ENCODE measurements around the gene NEU3. TPM values are rescaled to one million over a fixed set of nuclear protein-coding genes. Genes with fewer than 3 reads are reported as not detected.
A peak's percentile ranks its signal among the peaks of the same experiment; 100 is the strongest.
"Not testable (repeated sequence)": the region's sequence is repeated elsewhere in the genome, so short reads cannot be mapped to it uniquely, and the experiment has no call there.

NEU3 gene, protein sequence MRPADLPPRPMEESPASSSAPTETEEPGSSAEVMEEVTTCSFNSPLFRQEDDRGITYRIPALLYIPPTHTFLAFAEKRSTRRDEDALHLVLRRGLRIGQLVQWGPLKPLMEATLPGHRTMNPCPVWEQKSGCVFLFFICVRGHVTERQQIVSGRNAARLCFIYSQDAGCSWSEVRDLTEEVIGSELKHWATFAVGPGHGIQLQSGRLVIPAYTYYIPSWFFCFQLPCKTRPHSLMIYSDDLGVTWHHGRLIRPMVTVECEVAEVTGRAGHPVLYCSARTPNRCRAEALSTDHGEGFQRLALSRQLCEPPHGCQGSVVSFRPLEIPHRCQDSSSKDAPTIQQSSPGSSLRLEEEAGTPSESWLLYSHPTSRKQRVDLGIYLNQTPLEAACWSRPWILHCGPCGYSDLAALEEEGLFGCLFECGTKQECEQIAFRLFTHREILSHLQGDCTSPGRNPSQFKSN
- total RNA-seq: 4.9 TPM
- long read RNA-seq, partial matches to known transcripts: 2 of 5 reads
- long read RNA-seq, other reads (novel, unspliced or antisense): 2 of 5 reads

DNA sequence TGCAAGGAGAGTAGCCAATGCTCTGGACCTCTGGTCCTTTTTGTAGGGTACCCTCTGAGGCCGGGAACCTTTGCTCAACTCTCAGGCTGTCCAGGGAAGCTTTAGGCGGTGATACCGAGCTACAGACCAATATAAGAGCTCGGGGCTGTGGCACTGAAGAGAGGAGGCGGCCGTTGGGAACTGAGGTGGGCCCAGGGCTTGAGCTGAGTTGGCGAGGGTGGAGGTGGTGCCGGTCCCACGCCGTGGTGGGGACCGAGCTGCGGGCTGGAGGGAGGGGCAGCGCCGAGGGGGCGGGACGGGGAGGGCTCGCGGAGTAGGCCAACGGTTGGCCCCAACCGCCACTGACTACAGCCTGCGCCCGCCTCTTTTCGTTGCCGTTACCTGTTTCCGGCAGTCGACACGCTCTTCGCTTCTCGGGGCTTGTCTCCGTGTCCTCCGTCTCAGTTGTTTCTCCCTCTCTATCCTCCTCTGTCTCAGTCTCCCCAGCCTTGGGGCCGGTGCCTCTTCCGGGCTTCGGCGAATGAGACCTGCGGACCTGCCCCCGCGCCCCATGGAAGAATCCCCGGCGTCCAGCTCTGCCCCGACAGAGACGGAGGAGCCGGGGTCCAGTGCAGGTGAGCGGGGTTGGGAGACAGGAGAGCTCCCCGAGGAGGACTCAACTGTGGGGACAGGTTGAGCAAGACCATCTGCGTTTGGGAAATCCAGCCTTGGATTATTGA, at the start of gene NEU3:
Gene NEU3, plus strand, starts transcription at position 393 of the 719 bp plus-strand sequence. Its CDS starts 128 bp downstream, at position 521.
- DNase-seq: peak; percentile 86
- intact Hi-C loops (cut with micrococcal nuclease): no loop called here
- ATAC-seq: peak; percentile 97

DNA sequence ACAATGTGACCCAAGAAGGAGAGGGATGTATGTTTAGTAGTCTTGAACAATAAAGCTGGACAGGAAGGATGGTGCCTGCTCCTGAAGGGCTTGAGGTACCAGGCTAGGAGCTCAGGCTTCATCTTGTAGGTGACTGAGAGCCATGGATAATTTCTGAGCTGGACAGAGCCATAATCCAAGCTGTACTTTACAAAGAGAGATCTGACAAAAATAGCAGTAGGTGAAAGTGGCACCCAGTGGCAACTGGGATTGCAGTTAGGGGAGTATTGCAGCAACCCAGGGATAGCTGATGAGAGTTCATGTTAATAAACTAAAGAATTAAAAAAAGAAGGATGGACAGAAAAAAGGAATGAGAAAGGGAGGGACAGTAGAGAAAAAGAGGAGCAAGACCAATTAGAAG, 47.2 kb upstream of the NEU3 start:
- no peak for DNase-seq
- intact Hi-C loops (cut with micrococcal nuclease): no loop called here
- ATAC-seq: peak; percentile 75

DNA sequence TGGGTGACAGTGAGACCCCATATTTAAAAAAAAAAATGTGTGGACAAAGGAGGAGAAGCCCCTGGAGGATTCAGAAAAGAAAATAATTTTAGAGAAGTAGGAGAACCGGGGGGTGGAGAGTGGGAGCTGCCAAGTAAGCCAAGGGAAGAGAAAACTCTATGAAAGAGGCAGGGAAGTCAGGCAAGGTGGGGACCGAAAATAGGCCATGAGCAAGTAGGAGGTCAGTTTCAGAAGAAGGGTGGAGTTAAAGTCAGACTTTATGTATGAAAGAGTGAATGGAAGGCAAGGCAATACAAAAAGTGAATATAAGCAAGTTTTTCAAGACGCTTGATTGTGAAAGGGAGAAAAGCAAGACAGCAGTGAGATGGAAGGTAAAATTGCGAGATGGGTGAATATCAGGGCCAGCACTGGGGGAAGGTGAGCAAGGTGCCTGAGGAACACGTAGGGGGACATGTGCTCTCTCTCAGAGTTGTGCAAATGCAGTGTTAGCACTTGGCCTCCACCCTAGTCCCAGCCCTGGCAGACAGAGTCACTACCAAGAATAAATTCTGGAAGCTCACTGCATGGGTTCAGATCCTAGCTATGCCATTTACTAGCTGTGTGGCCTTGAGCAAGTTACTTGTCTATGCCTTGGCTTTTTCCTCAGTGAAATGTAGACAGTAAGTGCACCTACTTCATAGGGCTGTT, 46.5 kb upstream of the NEU3 start:
- intact Hi-C loops (cut with micrococcal nuclease): no loop called here
- peak; percentile 21 for ATAC-seq
- DNase-seq: no peak

DNA sequence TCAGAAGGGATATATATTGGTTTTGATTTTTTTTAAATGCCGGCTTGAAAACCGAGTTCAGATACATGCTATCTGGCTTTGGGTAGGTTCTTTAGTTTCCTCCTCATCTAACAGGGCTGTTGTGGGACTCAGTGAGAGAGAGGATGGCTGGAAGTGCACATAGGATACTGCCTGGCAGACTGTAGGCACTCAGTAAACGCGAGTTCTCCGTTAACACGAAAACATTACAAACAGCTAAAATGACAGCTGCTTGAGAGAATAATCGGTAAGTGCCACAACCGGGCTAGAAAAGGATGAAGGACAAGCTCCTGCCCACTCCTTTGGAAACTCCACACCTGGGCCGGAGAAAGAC, 40.2 kb upstream of the NEU3 start:
- DNase-seq: no peak
- peak; percentile 21 for ATAC-seq
- intact Hi-C loops (cut with micrococcal nuclease): no loop called here

DNA sequence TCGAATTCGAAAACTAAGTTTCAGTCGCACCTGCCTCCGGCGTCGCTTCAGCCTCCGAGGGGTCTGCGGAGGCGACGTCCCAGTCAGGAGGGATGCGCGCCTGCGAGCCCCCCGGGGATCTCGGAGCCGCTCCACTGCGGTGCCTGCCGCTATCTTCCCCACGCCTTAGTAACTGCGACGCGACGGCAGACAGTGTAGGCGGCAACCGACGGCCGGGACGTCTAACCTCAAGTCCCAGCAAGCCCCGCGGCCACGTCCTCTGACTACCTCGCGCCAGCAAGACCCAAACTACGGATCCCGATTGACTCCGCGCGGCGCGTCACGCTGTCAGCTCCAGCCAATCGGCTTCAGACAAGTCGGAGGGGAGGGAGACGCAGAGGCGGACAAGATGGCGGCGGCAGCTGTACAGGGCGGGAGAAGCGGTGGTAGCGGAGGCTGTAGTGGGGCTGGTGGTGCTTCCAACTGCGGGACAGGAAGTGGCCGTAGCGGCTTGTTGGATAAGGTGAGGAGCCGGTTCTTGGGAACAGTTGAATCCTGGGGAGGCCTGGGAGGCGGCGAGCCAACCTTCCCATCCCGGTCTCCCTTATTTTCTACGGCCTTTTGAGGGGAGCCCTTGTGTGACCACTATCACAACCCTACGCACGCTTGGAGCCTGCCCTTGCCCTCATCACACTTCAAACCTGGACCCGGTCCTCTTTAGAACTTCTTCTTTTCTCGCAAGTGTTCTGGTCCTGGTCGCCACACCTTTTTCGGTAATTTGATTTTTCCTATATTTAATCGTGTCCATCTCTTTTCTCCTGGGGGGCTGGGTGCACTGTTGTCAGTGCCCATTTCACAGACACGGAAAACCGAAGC, 39.6 kb upstream of the NEU3 start, which contains the start of the genes SPCS2 and XRRA1:
Gene SPCS2, plus strand, starts transcription at position 369 of the 855 bp plus-strand sequence. Its CDS starts 20 bp downstream, at position 389.
Gene XRRA1, minus strand, starts transcription at position 194 of the 855 bp plus-strand sequence. CDS start 8,213 bp downstream, outside the sequence.
- intact Hi-C loops (cut with micrococcal nuclease): no loop called here
- DNase-seq (peak; percentile 99), ATAC-seq (peak; percentile 99)

DNA sequence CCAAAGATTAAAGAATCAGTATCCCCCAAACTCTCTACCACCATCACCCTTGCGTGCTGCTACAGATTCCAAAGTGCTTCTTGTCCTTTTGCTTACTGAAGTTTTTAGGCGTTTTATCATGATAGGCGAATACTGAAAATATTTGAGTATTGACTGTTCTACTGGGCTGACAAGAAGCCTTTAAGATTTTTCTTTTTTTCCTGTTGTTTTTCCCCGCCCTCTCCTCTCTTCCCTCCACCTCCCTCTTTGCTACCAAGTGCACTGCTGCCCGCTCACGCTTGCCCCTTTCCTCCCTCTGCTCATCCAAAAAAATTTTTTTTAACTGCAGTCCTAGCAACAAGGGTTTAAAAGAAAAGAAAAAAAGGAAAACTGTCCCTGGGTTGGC, 39.0 kb upstream of the NEU3 start:
- peak; percentile 12 for ATAC-seq
- intact Hi-C loops (cut with micrococcal nuclease): no loop called here
- no peak for DNase-seq

DNA sequence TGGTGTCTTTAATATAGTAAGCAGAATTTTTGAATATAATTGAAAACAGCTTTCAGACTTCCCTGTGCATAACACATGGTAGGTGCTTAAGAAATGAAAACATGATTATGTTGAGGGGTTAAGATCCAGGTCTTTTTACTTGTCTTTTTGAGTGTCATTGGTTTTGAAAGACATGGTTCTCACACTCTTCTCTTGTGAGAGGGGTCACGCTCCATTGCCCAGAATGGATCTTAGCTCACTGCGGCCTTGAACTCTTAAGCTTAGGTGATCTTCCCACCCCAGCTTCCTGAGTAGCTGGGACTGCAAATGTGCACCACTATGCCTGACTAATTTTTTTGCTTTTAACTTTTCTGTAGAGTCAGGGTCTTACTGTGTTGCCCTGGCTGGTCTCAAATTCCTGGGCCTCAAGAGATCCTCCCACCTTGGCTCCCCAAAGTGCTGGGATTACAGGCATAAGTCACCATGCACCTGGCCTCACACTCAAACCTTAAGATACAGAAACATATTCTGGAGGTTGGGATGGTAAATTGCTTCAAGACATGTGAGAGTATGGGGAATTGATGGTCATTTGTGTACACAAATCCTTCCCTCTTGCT, 38.3 kb upstream of the NEU3 start:
- DNase-seq (no peak), ATAC-seq (no peak)
- intact Hi-C loops (cut with micrococcal nuclease): no loop called here

DNA sequence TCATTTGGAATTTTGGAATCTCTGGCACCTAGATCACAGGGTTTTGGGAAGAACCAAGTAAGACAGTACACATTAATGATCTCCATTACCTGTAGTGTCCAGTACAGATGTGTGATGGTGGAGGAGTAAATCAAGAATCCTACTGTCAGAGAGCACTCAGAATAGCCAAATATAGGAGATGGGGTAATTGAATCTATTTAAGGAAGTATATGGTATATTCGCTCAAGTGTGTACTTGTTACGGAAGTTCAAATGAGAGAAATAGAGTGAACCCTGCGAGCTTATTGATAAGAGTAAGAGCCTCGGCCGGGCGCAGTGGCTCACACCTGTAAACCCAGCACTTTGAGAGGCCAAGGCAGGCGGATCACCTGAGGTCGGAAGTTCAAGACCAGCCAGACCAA, 37.5 kb upstream of the NEU3 start:
- ATAC-seq (no peak), DNase-seq (no peak)
- intact Hi-C loops (cut with micrococcal nuclease): no loop called here

DNA sequence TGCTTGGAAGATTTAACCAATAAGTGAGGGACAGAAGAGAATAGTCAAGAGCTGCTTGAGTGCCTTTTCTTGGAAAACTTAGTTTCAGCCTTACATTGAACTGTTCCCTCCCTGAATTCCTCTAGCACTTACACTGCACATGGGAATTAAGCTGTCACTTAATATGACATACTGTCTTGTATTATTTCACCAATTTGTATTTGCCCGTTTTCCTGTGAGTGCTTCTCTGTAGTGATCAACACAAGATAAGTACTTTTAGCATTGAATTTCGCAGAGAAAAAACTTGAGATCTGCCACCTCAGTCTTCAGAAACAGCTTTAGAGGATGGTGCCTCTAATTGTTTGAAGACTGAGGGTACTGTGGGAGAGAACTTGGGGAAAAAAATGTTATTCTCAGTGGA, 36.0 kb upstream of the NEU3 start:
- intact Hi-C loops (cut with micrococcal nuclease): no loop called here
- no peak for ATAC-seq
- DNase-seq: no peak

DNA sequence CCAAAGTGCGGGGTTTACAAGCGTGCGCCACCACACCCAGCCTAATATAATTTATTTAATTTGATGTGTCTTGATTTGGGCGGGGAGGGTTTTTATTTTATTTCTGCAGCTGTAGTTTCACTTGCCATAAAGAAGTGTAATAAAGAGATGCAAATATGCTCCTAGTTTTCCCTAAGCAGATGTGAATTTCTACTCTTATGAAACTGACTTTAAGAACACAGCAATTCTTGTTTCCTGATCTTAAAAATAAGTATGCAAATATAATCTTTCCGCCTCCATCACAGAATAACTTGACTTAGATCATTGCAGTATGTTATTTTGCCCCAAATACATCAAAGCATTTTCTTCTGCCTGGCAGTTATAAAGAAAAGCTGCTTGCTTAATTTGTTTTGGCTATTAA, 35.3 kb upstream of the NEU3 start:
- intact Hi-C loops (cut with micrococcal nuclease): no loop called here
- DNase-seq (no peak), ATAC-seq (no peak)

DNA sequence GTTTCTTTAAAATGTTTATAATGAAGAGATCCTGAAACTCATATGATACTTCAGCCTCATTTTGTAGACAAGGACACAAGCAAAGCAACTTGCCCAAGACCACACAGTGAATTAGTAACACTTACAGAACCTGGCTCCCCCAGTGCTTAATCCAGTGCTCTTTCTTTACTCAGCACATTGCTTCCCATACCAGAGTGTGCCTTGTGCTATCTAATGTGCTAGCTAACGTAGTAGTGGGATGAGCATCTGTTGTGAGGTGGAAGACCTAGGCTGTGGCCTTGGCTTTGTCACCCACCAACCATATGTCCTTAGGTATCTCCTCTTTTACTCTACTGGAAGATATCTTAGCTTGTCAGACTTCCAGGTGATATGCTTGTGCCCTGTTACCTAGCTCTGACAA, 34.5 kb upstream of the NEU3 start:
- ATAC-seq: no peak
- intact Hi-C loops (cut with micrococcal nuclease): no loop called here

DNA sequence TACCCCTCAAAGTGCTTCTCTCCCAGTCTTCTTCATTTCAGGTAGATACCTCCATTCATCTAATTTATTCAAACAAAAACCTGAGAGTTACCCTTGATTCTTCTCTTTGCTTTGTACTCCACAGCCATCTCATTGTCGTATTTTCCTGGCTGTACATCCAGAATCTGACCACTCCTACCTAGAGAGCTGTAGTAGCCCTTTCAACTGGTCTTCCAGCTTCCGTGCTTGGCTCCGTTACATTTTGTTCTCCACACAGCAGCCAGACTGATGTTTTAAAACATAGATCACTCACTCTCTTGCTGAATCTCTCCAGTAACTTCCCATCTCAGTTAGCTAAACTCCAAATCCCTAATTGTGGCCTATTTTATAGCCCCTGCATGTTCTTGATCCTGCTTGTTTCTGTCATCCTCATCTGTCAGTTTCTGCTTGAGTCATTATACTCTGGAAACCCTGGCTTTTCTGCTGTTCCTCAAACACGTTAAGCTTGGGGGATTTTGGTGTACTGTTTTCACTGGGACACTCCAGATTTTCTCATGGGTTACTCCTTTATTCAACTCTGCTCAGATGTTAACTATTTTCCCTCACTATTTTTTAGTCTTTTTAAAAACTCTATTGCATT, 32.2 kb upstream of the NEU3 start:
- intact Hi-C loops (cut with micrococcal nuclease): no loop called here
- DNase-seq (no peak), ATAC-seq (peak; percentile 87)

More for the DNA sequence above, 34.5 kb upstream of the NEU3 start:
- DNase-seq: no peak

DNA sequence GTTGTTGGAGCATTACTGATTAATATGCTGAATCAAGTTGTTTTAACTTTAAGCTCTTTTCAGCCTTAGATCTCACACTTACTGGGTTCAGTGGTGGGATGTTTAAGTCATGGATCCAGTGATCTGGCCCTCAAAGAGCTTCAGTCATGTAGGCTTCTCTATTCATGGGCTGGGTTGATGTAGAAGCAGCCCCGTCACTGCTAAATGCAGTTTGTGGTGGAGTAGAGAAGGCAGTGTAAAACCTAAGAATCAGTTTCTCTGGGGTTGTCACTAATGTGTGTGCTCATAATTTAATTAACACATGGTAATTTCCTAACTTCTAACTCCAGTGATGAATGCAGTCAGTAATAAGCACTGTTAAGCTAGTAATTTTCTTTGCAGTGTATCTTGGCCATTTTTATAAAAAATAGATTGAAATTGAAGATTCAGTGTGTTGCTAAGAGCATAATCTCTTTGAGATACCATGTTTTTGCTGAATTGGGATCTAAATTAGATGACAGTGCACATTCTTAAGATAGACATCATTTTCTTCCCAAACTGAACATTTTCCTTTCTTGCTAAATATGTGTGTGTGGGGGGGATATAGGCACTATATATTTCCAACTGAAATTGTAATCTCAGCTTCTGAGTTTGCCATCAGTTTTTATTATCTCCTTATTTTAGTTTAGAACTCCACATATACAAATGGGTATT, 30.6 kb upstream of the NEU3 start:
- ATAC-seq: no peak
- intact Hi-C loops (cut with micrococcal nuclease): no loop called here
- no peak for DNase-seq

DNA sequence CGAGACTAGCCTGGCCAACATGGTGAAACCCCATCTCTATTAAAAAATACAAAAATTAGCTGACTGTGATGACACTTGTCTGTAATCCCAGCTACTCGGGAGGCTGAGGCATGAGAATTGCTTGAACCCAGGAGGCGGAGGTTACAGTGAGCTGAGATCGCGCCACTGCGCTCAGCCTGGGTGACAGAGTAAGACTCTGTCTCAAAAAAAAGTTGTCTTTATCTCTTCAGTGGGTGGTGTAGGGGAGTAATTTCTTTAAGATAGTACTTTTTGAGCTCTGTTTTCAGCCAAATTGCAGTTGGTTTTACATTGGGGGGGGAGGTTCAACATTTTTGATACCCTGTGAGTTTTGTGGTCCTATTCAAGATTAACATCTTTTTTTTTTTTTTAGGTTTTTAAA, 28.6 kb upstream of the NEU3 start:
- ATAC-seq; intact Hi-C loops (cut with micrococcal nuclease); DNase-seq: not testable (repeated sequence)

DNA sequence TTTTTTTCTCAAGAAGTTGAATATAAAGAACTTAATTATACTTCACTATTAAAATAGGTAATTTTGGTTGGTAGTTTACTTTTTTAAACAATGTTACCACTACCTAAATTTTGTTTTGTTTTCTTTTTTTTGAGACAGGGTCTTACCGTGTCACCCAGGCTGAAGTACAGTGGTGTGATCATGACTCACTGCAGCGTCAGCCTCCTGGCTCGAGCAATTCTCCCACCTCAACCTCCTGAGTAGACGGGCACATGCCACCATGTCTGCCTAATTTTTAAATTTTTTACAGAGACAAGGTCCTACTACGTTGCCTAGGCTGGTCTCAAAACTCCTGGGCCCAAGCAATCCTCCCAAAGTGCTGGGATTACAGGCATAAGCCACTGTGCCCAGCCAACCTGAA, 22.1 kb upstream of the NEU3 start:
- intact Hi-C loops (cut with micrococcal nuclease): no loop called here
- DNase-seq (no peak), ATAC-seq (no peak)

DNA sequence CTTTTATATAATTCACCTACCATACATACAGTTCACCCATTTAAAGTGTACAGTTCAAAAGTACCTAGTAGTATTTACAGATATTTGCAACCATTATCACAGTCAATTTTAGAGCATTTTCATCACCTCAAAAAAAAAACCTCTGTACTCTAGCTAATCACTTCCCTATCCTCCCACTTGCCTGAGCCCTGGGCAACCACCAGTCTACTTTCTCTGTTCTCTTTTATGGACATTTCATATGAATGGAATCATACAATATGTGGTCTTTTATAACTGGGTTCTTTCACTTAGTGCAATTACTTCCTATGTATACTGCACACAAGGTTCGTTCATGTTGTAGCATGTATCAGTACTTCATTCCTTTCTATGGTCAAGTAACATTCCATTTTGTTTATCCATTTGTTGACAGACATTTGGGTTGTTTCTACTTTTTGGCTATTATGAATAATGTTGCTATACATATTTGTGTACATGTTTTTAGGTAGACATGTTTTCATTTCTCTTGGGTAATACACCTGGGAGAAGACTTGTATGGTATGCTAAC, 17.8 kb upstream of the NEU3 start:
- no peak for ATAC-seq
- no peak for DNase-seq
- intact Hi-C loops (cut with micrococcal nuclease): no loop called here

DNA sequence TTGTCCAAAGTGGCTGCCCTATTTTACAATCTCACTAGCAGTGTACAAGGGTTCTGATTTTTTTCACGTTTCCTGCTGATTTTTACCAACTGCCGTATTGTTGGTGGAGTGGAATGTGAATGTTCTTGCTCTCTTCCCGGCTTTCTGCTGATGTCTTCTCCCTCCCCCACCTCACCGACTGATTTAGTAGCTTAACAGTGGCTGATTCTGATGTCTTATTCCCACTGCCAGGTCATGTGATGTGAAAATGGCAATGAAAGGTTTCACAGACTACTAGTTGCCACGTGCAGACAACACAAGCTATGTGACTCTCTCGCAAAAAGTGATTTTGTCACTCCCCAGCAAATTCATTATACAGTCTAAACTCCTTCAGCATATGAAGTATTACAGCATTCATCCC, 17.3 kb upstream of the NEU3 start:
- no peak for DNase-seq
- intact Hi-C loops (cut with micrococcal nuclease): no loop called here
- no peak for ATAC-seq

All from left ventricle myocardium superior (tissue), 1 donor.